GM23338 (cell line): ENCODE measurements around the gene TAF1D. TPM values are rescaled to one million over a fixed set of nuclear protein-coding genes. Genes with fewer than 3 reads are reported as not detected.

Experiments used
- ATAC-seq: fragments of 200-7000 bp; cut with Tn5 transposase; 3 replicates; pipeline ENCODE4 v1.9.1; 2020
- DNase-seq: peaks from one replicate; pipeline ENCODE4 v3.0.0-alpha.2; 2015; ENCODE audit warnings: low spot score
- H2AFZ ChIP-seq: fragments of 200-600 bp; sonication (generic); 2 replicates; pipeline ENCODE4 v1.8.0; 2016; ENCODE audit warnings: antibody characterized with exemption, mild to moderate bottlenecking, moderate library complexity
- H3F3A ChIP-seq: fragments of 200-600 bp; sonication (generic); replicated peaks from 2 replicates; pipeline ENCODE4 v1.8.0; 2017; ENCODE audit warnings: antibody characterized with exemption, mixed run types, low read depth
- H3K27ac ChIP-seq: fragments of 200-600 bp; sonication (generic); 2 replicates; pipeline ENCODE4 v1.6.1; 2016; ENCODE audit warnings: low read depth
- H3K27me3 ChIP-seq: fragments of 200-600 bp; sonication (generic); 2 replicates; pipeline ENCODE4 v1.8.0; 2016; ENCODE audit warnings: mild to moderate bottlenecking, mixed run types, moderate library complexity; ENCODE audit not compliant: insufficient read depth
- H3K36me3 ChIP-seq: fragments of 200-600 bp; sonication (generic); 2 replicates; pipeline ENCODE4 v1.8.0; 2016; ENCODE audit warnings: mild to moderate bottlenecking; ENCODE audit not compliant: insufficient read depth
- H3K4me1 ChIP-seq: fragments of 200-600 bp; sonication (generic); 2 replicates; pipeline ENCODE4 v1.8.0; 2016; ENCODE audit warnings: mild to moderate bottlenecking, moderate library complexity; ENCODE audit not compliant: insufficient read depth
- H3K4me2 ChIP-seq: fragments of 200-600 bp; sonication (generic); 2 replicates; pipeline ENCODE4 v1.7.1; 2017; ENCODE audit warnings: mixed run types
- H3K4me3 ChIP-seq: fragments of 200-600 bp; sonication (generic); 2 replicates; pipeline ENCODE4 v1.6.1; 2016; ENCODE audit warnings: mixed run types
- H3K79me2 ChIP-seq: fragments of 200-600 bp; sonication (generic); replicated peaks from 2 replicates; pipeline ENCODE4 v1.8.0; 2017; ENCODE audit warnings: mild to moderate bottlenecking; ENCODE audit not compliant: insufficient read depth
- H3K9me2 ChIP-seq: fragments of 200-600 bp; sonication (generic); 2 replicates; pipeline ENCODE4 v1.8.0; 2017; ENCODE audit not compliant: insufficient read depth
- H4K20me1 ChIP-seq: fragments of 200-600 bp; sonication (generic); replicated peaks from 2 replicates; pipeline ENCODE4 v1.8.0; 2017; ENCODE audit warnings: mild to moderate bottlenecking; ENCODE audit not compliant: insufficient read depth
- H3K27ac Mint-ChIP-seq: 2 replicates; pipeline ENCODE4 v1.8.0; 2020; ENCODE audit warnings: inconsistent platforms, mild to moderate bottlenecking, moderate library complexity, mixed read lengths
- H3K27me3 Mint-ChIP-seq: 3 replicates; pipeline ENCODE4 v1.8.0; 2022; ENCODE audit warnings: low read depth, mild to moderate bottlenecking, moderate library complexity, mixed read lengths, inconsistent platforms; ENCODE audit not compliant: insufficient read depth, poor library complexity
- H3K36me3 Mint-ChIP-seq: 3 replicates; pipeline ENCODE4 v1.8.0; 2021; ENCODE audit warnings: low read depth, mild to moderate bottlenecking, inconsistent platforms, moderate library complexity, mixed read lengths
- H3K4me1 Mint-ChIP-seq: 3 replicates; pipeline ENCODE4 v1.8.0; 2020; ENCODE audit warnings: mild to moderate bottlenecking, inconsistent platforms, mixed read lengths
- H3K4me3 Mint-ChIP-seq: 3 replicates; pipeline ENCODE4 v1.8.0; 2021; ENCODE audit warnings: moderate library complexity, mild to moderate bottlenecking, inconsistent platforms, mixed read lengths
- H3K9me3 Mint-ChIP-seq: 3 replicates; pipeline ENCODE4 v1.8.0; 2020; ENCODE audit warnings: moderate library complexity, mild to moderate bottlenecking, inconsistent platforms, mixed read lengths
- CREB1 ChIP-seq: fragments of 250-450 bp; sonication (Bioruptor Pico); IDR thresholded peaks from 2 replicates; pipeline ENCODE4 v1.5.0; 2020; ENCODE audit warnings: low read depth, mild to moderate bottlenecking, moderate library complexity
- CTCF ChIP-seq, 2 experiments: fragments of 200-600 bp in 1 of 2; sonication (generic) in 1 of 2; conservative IDR thresholded peaks; 2 replicates each; pipeline versions ENCODE4 v1.5.1 to v1.6.1; 2016 to 2017; ENCODE audit warnings: antibody characterized with exemption in 2 of 2, low read depth in 2 of 2, mild to moderate bottlenecking in 2 of 2, moderate library complexity in 1 of 2
- EZH2 ChIP-seq: fragments of 200-600 bp; sonication (generic); IDR thresholded peaks from one replicate; pipeline ENCODE4 v1.8.0; 2017; ENCODE audit warnings: antibody characterized with exemption, mild to moderate bottlenecking, low read depth; ENCODE audit not compliant: unreplicated experiment
- EZH2phosphoT487 ChIP-seq: fragments of 200-600 bp; sonication (generic); IDR thresholded peaks from one replicate; pipeline ENCODE4 v1.8.1; 2018; ENCODE audit warnings: antibody characterized with exemption; ENCODE audit not compliant: unreplicated experiment
- JUNB ChIP-seq: IDR thresholded peaks from one replicate; pipeline ENCODE4 v1.6.1; 2016; ENCODE audit warnings: antibody characterized with exemption; ENCODE audit not compliant: unreplicated experiment
- NANOG ChIP-seq: IDR thresholded peaks from 2 replicates; pipeline ENCODE4 v1.6.1; 2016; ENCODE audit warnings: antibody characterized with exemption, borderline replicate concordance
- POLR2AphosphoS5 ChIP-seq: IDR thresholded peaks from 2 replicates; pipeline ENCODE4 v1.6.1; 2016; ENCODE audit warnings: antibody characterized with exemption, low read depth
- REST ChIP-seq: IDR thresholded peaks from one replicate; pipeline ENCODE4 v1.6.1; 2018; ENCODE audit warnings: antibody characterized with exemption; ENCODE audit not compliant: unreplicated experiment
- STAT1 ChIP-seq: IDR thresholded peaks from one replicate; pipeline ENCODE4 v1.6.1; 2016; ENCODE audit warnings: antibody characterized with exemption; ENCODE audit not compliant: unreplicated experiment
- ZNF114 ChIP-seq: fragments of 250-450 bp; sonication (Bioruptor Pico); IDR thresholded peaks from 2 replicates; pipeline ENCODE4 v1.5.0; 2020; ENCODE audit warnings: mild to moderate bottlenecking, moderate library complexity
- ZNF331 ChIP-seq: fragments of 250-450 bp; sonication (Bioruptor Pico); IDR thresholded peaks from 2 replicates; pipeline ENCODE4 v1.5.0; 2020; ENCODE audit warnings: low read depth, mild to moderate bottlenecking, moderate library complexity
- polyA plus RNA-seq: library from polyadenylated mRNA; unstranded; fragments of >200 nt; fragmentation: Nextera tagmentation; extraction: Ambion mirVana; gene quantifications from 2 replicates; pipeline ENCODE4 v1.2.1, GENCODE V29; 2016
- total RNA-seq: library from RNA; depleted of rRNA; stranded (reverse); fragments of >200 nt; shearing (Covaris generic); gene quantifications from 2 replicates; pipeline ENCODE4 v1.2.3, GENCODE V29; 2014
- TF ChIP-seq, protein P1 (sequence below): IDR thresholded peaks from 2 replicates; pipeline ENCODE4 v1.6.1; 2016; ENCODE audit warnings: antibody characterized with exemption

TAF1D gene
- total and polyA plus RNA-seq, 2 experiments from 2014 or later: 240 to 246 TPM

DNA sequence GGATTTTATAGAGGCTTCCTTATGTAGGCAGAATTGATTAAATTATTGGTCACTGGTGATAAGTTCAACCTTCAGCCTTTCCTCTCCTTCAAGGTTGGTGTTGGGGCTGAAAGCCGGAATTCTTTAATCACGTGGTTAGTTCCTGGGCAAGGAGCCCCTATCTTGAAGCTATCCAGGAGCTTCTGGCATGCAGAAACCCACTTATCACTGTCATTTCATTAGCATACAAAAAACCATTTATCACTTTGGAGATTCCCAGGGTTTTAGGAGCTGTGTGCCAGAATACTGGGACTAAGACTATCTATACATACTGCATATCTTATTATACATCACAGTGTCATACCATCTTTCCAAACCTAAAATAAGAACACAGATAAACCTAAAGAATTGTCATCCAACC, 24.3 kb upstream of the TAF1D start:
- Mint-ChIP-seq H3K36me3 (peaks cover 10% of the 10 kb centered on the region; the same call in 2 of the 3 replicates), H3K4me1 (no peaks in the 10 kb centered on the region), H3K4me3 (no peak overlapping the region), H3K9me3 (peaks cover 7% of the 10 kb centered on the region; the same call in 2 of the 3 replicates), H3K27ac (no peak overlapping the region), H3K27me3 (peaks cover 2% of the 10 kb centered on the region)
- H4K20me1 ChIP-seq: no peaks in the 10 kb centered on the region
- H2AFZ ChIP-seq: no peak overlapping the region
- H3K27me3 ChIP-seq: no peaks in the 10 kb centered on the region
- H3F3A ChIP-seq: no peaks in the 10 kb centered on the region
- no peak overlapping the region for H3K4me3 ChIP-seq
- H3K79me2 ChIP-seq: no peaks in the 10 kb centered on the region
- H3K9me2 ChIP-seq: no peaks in the 10 kb centered on the region
- TF ChIP-seq POLR2AphosphoS5 (no peak), REST (no peak), EZH2 (no peak), ZNF331 (CRISPR knock-in tag) (no peak), ZNF114 (no peak), STAT1 (no peak), EZH2phosphoT487 (no peak), JUNB (no peak), CTCF (conservative IDR thresholded peaks at IDR 0.05; ENCODE audit: low read depth in 2 of 2) (no peak), CREB1 (CRISPR knock-in tag) (no peak), NANOG (no peak)
- TF ChIP-seq, protein P1, sequence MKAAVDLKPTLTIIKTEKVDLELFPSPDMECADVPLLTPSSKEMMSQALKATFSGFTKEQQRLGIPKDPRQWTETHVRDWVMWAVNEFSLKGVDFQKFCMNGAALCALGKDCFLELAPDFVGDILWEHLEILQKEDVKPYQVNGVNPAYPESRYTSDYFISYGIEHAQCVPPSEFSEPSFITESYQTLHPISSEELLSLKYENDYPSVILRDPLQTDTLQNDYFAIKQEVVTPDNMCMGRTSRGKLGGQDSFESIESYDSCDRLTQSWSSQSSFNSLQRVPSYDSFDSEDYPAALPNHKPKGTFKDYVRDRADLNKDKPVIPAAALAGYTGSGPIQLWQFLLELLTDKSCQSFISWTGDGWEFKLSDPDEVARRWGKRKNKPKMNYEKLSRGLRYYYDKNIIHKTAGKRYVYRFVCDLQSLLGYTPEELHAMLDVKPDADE: no peak
- H3K27ac ChIP-seq: no peak overlapping the region
- no peak for ATAC-seq
- H3K36me3 ChIP-seq: peaks cover 20% of the 10 kb centered on the region
- no peak for DNase-seq
- no peaks in the 10 kb centered on the region; the same call in 1 of the 2 replicates for H3K4me1 ChIP-seq
- no peak overlapping the region for H3K4me2 ChIP-seq
